Skeletal muscle cell (primary cell): ENCODE measurements around the gene CDC42EP3.

Experiments
- DNase-seq: peaks from one replicate; pipeline ENCODE4 v3.0.0-alpha.2; 2010; ENCODE audit warnings: low read depth
- H3K4me3 ChIP-seq: 2 replicates; pipeline ENCODE4 v1.5.1; 2011; ENCODE audit warnings: low read depth, mild to moderate bottlenecking, control low read depth, low read length, moderate library complexity

The CDC42EP3 gene

DNA sequence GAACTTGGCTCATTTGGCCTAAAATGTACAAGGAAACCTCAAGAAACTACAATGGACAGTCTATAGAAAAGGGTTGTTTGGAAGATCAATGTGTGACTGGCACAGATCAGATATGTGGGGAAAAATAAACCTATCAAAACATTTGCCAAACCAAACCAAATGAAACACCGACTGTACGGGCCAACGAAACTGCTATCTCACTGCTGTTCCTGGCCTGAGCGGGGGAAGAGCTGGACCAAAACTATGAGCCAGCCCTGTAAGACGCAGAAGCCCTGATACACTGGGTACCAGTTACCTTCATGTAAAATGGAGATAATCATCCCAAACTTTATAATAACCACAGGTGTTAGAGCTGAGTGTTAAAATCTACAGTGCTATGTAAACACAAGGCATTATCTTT, 11.7 kb downstream of the CDC42EP3 start:
- DNase-seq, result no peak
- no peak overlapping the region for H3K4me3 ChIP-seq

DNA sequence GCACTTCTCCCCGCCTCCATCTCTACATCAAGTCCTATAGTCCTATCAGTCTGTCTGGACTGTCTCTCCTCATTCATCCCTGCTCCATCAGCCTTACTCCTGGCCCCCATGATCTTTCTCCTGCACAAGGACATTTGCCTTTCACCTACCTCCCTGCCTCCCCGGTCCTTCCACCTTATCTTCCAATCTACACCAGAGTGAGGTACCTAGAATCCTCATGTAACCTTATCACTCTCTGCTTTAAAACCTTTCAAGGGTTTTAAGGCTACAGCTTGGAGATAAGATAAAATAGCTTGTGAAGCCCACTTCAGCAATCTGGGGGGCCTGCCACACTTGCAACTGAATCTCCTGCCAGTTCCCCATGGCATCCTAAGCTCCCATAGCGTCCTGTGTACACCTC, 12.8 kb downstream of the CDC42EP3 start:
- no peak for DNase-seq
- no peak overlapping the region for H3K4me3 ChIP-seq

DNA sequence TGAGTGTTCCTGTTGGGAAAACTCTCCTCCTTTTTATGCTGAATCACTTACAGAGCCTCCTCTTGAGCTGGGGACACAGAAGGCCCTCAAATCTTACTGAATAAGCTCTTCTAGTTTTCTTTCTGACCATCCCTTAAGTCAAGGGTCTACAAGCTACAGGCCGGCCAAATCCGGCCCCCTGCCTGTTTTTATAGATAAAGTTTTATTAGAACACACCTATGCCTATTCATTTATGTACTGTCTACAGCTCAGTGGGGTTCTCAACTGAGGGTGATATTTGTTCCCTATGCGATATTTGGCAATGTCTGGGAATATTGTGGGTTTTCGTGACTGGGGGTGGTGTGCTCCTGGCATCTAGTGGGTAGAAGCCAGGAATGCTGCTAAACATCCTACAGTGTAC, 14.0 kb downstream of the CDC42EP3 start:
- no peak overlapping the region for H3K4me3 ChIP-seq
- no peak for DNase-seq

DNA sequence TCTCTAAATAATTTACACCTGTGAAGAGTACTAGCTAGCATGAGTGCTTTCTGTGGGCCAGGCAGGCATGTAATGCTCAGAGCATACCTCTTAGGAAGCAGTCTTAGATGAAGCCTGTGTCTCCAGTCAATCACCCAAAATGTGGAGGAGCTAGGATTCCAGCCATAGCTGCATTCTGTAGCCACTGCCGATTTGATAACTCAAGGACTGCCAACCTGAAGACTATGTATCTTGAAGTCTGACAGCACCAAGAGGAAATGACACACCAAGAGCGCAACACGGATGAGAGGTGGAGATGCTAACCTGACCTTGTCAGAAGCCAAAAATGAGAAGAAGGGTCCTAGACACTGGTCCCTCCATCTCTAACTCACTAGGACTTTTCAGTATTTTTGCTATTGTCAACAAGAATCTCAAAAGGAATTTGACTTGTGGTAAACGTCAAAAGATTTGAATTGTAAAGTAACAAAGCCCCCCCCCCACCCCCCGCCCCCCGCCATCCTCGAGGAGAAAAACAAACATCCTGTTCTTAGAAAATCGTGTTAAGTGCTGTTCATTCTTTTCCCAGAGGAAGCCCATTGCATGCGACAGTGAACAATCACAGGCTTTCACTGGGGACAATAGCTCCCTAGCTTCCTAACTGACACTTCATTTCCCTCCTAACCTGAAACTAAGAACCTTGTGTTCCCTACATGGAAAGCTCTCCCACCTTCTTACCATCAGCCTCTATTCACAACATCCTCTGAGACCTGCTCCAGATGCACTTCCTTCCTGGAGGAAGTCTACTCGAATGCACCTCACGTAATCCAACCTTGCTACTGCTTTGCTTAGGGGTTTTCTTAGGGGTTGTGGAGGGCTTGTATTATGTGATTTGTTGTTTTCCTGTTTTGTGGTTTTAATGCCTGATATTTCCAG, 14.7 kb downstream of the CDC42EP3 start:
- H3K4me3 ChIP-seq, result no peak overlapping the region
- no peak for DNase-seq

DNA sequence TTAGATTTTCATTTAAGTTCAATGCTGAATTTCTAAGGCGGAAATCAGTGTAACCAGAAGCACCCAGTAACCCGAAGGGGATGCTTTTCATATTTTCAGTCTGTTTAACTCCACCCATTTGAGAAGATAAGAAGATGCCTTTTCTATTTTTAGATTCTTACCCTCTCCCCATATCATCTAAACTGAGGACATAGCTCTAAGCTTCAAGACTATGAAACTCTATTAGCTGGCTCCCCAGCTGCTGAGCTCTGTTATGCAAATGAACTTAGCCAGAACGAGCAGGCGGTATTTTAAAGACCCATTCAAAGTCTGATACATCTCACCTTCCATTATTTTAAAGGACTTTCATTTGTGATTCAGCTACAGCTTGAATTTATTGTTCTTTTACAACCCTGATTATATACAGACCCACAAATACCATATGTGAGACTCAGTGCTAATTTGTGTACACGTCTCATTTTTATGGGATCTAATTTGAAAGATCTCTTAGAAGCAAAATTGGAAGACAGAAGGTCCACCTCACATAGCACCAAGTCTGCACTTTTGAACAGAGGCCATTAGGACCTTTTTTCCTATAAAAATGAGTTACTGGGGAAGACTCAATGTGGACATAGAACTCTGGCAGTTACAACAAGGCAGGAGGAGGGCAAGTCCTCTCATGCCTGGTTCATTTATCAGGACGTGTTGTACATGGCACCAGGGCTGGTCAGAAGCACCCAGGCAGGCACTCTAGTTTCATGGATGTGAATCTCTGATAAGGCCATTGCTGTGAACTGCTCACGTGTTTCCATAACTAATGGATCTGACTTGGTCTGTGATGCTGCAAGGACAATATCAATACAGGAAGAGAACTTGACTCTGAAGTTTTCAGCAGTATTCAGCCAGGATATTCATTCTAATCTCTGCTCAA, 16.3 kb downstream of the CDC42EP3 start:
- DNase-seq, result no peak
- H3K4me3 ChIP-seq, result no peak overlapping the region

DNA sequence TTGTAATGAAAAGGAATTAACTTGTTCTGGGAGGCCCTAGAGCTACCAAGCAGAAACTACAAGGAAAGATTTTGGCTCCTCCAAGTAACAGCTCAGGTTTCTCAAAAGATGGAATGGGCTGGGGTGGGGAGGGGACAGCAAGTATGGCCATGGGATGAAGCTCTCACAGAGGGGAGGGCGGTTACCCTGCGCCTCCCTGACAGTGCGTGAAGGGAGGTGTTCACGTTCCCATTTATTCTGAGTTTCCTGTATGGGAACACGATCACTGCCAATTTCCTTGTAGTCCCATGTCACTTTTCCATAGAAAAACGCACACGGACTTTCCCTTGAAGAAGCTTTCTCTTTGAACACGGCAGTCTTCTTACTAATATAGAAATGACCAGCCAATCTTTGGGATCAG, 17.0 kb downstream of the CDC42EP3 start:
- DNase-seq, result no peak
- no peak overlapping the region for H3K4me3 ChIP-seq

DNA sequence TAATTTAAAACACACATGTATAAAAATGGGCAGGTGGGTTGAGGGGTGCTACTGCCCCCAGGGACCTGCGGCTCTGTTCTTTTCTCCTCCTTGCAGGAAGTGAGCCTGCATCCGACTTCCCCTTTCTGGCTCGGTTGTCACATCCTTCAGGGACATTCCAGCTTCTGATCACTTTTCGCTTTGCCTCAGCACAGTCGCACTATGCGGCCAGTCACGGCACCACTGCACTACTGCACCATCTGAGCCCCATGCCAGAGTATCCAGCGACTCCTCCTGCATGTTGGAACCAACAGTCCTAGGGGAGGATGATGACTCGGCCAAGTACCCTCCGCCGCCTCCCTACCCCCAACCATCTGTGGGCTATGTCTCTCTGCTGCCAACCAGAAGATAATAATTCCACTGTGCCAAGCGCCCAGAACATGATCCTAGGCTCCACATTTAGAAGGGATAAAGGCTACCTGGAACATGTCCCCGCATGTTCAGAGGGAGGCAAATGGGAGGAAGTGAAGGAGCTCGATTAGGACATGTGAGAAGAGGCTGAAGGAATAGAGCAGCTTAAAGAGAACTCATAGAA, 17.6 kb downstream of the CDC42EP3 start:
- H3K4me3 ChIP-seq, result no peak overlapping the region
- DNase-seq, result no peak

DNA sequence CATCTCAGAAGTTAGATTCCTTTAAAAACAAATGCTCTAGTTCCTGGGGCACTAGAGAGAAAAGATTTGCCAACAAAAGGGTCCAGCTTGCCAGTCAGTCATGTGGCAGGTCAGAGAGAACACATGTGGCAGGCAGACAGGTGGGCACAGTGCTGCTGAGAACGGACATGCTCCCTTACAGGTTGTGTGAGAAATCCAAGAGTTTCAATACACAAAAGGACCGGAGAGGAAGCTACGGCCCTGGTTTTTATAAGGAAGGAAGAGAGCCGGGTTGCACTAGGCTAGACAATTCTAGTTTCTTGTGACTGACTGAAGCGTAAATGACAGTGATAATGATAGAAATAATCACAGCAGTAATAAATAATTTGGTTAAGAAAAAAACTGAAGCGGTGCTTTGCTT, 18.3 kb downstream of the CDC42EP3 start:
- no peak overlapping the region for H3K4me3 ChIP-seq
- no peak for DNase-seq

DNA sequence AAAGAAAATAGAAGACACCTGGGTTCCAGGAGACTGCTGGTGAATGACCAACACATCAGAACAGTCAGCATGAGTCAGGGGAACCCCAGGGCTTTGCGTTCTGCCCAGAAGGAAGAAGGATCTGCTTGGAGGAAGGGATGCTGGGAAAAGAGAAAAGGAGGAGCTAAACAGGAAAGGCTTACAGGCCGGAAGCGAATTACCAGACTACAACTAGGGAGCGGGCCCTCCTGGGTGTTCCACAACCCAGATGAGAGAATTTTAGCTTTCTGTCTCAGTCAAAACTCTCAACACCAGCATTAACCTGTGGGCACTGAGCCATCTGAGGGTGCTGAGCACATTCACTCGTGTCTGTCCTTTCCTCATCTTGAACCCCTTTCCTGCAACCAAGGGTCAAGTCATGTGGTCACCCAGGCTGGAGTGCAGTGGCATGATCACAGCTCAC, 19.2 kb downstream of the CDC42EP3 start:
- DNase-seq, result peak; percentile 56

DNA sequence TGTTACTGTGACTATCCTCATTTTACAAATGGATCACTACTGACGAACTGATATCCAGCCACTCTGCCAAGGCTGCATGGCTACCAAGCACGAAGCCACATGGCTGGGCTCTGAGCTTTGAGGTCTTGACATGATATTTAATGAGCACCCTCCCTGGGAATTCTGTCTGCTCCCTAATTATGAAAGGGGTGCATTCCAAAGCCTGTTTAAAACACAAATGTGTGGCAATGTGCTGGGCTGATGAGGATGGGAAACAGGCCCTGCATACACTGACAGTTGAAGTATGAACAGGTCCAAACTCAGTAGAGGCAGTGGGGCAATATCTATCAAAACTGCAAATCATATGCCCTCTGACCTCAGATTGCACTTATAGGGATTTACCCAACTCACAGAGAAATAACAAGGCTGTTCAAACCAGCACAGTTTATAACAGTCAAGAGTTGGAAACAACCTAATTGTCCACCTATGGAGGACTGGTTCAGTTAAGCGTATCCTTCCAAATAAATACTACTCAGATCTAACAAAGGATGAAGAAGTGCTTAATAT, 20.8 kb downstream of the CDC42EP3 start:
- H3K4me3 ChIP-seq, result no peak overlapping the region
- no peak for DNase-seq

More for the DNA sequence above, 19.2 kb downstream of the CDC42EP3 start:
- H3K4me3 ChIP-seq, result no peak overlapping the region

DNA sequence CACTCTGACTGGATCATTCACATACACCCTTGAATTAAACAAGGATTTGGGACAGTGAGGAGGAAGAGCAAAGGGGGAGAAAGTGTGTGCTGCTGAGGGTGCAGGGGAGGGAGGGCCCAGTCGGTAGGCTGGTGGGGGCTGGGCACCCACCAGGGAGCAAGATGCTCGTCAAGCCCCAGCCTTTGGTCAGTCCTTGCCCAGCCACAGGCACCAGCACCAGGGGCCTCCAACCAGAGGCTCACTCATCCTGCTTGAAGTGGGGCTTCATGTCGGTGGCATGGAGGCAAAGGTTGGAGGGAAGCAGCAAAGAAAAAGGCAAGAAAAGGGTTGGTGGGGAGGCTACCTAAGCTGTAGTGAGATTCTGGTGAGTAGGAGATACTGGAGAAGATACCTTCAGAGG, 21.9 kb downstream of the CDC42EP3 start:
- DNase-seq, result no peak
- no peak overlapping the region for H3K4me3 ChIP-seq

DNA sequence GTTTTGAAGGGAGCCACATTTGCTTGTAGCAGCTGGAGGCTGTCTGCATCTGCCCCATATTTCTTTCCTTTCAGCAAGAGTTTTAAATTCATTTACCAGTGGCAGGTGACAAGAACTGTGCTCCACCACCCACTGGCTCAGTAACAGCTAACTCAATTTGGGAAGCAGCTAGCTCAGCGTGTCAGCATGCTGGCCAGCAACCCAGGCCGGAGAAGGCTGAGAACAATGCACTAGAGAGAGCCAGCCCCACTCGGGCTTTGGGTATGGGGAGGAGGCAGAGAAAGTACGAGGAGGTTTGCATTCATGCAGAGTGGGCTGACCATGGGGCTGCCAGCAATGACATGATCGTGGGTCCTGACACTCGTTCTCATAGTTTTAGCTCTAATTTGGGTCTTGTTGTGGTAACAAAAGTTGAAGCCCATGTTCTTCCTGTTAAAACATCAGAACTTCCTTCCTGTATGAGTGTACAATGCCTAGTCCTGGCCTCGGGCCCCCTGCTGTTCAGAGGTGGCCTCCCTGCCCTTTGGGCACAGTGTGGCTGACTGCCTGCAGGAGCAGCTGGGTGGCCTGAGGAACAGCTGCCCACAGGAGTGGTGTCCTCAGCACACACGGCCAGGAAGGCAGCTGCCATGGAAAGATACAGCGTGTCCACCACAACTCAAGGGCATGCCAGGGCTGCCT, 23.0 kb downstream of the CDC42EP3 start:
- DNase-seq, result peak; percentile 53
- H3K4me3 ChIP-seq, result no peak overlapping the region

DNA sequence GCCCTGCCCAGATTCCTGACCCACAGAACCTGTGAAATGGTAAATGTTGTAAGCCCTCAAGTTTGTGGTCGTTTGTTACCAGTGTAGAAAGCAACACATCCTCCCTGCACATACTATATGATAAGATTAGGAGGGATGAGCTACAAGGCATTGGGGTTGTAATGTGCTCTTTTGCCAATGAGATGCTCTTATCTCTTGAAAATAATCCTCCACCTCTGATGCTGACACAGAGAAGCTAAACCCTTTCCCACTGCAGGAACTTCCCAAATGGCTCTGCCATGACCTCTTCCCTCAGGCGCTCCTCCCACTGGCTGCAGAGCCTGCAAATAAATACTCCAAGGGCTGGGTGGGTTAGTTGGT, 23.5 kb downstream of the CDC42EP3 start:
- no peak for DNase-seq
- no peak overlapping the region for H3K4me3 ChIP-seq

DNA sequence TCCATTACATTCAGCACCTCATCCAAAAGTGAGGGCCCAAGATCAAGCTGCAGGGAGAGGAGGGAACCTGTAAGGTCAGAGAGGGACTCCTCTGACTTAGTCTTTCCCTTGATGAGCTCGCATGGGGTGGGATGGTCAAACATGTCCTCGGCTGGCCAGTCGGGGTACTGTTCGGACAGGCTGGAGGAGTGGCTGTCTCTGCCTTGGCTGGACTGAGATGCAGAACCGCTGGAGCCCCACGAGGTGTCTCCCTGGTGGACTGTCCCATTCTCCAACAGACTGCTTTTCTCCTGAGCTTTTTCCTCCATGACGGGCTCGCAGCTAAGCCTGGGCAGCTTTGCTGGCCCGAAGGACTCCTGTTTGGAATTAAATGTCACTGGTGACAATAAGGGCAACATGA, 25.6 kb downstream of the CDC42EP3 start:
- no peak for DNase-seq
- H3K4me3 ChIP-seq, result no peak overlapping the region

DNA sequence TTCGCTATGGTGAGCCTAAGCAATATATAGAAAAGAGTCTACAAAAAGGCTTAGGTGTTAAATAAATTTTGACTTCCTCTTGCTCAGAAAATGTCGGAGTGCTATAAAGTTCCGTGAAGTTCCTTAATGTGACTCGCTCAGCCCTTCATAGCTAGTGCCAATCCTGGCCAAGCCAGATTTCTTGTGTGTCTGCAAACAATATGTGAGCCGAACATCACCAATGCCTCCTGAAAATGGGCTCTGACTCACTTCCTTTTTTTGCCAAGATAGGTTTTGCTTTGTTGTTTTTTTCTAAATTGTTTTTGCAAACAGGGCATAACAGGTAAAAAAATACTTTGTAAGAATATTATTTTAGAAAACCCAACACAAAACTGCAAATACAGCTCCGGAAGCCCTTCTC, 26.1 kb downstream of the CDC42EP3 start:
- no peak for DNase-seq
- no peak overlapping the region for H3K4me3 ChIP-seq

DNA sequence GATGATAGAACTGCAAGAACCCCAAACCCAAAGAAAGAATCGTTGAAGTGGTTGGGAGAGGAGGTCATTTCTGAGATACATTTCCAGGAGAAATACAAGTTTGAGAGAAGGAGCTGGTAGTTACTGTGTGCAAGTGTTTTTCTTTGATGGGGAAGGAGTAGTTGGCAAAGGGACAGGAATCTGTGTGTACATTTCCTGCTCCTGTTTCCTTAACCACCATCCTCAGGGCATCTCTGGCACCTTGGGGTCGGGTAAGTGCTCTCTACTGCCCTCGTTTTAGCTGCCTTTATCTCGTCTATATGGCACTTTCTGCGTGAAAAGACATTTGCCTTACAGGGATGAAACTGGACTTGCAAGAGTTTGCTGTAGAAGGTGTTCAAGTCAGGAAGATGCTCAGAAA, 27.3 kb downstream of the CDC42EP3 start:
- DNase-seq, result no peak
- no peak overlapping the region for H3K4me3 ChIP-seq

DNA sequence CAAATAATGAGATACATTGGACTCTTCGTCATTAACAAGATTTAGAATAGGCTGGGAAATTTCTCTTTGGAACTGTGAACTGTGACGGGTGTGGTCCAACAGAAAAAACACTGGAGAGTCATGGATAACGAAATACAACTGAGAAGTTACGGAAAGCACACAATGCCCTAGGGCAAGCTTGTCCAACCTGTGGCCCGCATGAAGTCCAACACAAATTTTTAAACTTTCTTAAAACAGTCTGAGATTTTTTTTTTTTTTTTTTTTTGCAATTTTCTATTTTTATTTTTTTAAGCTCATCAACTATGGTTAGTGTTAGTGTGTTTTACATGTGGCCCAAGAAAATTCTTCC, 27.7 kb downstream of the CDC42EP3 start:
- H3K4me3 ChIP-seq, result no peak overlapping the region
- no peak for DNase-seq

DNA sequence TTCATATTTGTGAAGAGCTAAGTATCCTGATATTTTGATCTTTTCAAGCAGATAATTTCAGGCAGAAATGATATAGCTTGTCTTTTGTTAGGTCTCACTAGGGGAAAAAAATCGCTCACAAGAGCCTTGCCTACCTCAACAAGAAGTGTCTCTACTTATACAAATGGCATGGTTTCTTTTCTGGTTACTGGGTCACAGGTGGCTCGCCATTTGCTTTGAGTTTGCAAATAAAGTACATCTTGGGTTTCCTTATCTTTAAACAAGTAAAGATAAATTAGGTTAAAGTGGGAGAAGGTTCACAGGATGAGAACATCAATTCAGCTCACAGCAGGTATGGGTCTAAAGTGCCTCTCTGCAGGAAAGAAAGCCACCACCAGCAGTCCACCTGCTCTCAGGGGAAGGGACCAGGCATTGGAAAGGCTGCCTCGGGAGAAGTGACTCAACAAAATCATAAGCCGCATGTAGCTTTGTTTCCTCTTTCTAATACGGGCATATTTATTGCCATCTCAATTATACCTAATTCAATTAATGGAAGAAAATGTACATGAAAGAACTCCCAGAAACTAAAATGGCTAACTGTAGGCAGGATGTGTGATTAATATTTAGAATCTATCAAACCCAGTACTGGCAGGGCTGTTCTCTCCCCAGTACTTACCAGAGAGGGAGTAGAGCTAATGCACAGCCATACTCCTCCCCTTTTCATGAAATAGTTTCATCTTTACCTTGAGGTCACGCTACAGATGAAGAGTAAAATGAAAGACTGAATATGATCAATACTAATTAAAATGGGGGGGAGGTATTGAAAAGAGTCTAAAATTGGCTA, 28.3 kb downstream of the CDC42EP3 start:
- no peak overlapping the region for H3K4me3 ChIP-seq
- no peak for DNase-seq
